SK-N-MC (cell line): ENCODE measurements around the gene AOPEP.

Experiments
- EZH2 ChIP-seq: fragments of 200-600 bp; sonication (generic); IDR thresholded peaks from one replicate; pipeline ENCODE4 v1.6.1; 2017; ENCODE audit warnings: antibody characterized with exemption
- FOXP2 ChIP-seq: optimal IDR thresholded peaks from 2 replicates; pipeline ENCODE3; 2011; ENCODE audit warnings: mild to moderate bottlenecking, moderate library complexity; ENCODE audit not compliant: insufficient read depth; ENCODE audit errors: extremely low read length, control extremely low read depth
- POLR2AphosphoS5 ChIP-seq: IDR thresholded peaks from 2 replicates; pipeline ENCODE4 v1.6.1; 2012; ENCODE audit warnings: mild to moderate bottlenecking, low read depth, low read length, borderline replicate concordance

- TF ChIP-seq POLR2AphosphoS5: no peak
- TF ChIP-seq EZH2: no peak
- no peak for TF ChIP-seq FOXP2
Measured at GRCh38 chr9:94932652-94933510, 206.4 kb downstream of the AOPEP start.
